MCF 10A (cell line): ENCODE results near the gene CYP1B1. TPM values are rescaled to one million over a fixed set of nuclear protein-coding genes. Genes with fewer than 3 reads are reported as not detected.
A peak's percentile ranks its signal among the peaks of the same experiment; 100 is the strongest.

Experiments
- BruUV-seq: library from RNA; stranded (reverse); fragments of 400-500 nt; replicated peaks from 2 replicates; lab custom pipeline; 2021; lab: Mats Ljungman, UMichigan
- CTCF ChIA-PET: fragments of 300-600 bp; sonication (Branson Sonifier 250); formaldehyde crosslinking; extraction: SDS; loops from one replicate; lab custom pipeline; 2021; ENCODE audit warnings: antibody characterized with exemption, inconsistent platforms; lab: Yijun Ruan, JAX
- POLR2A ChIA-PET: fragments of 300-600, 350-650 bp; sonication (Branson Sonifier 250); formaldehyde crosslinking; extraction: SDS; loops from one replicate; lab custom pipeline; 2020; ENCODE audit warnings: antibody characterized with exemption, inconsistent platforms; lab: Yijun Ruan, JAX
- DNase-seq: peaks from one replicate; pipeline ENCODE4 v3.0.0-alpha.2; 2018; ENCODE audit not compliant: unreplicated experiment
- H3K27ac Mint-ChIP-seq: one replicate; pipeline ENCODE4 v1.8.0; 2022; ENCODE audit warnings: mild to moderate bottlenecking, low read depth, mixed read lengths; ENCODE audit not compliant: unreplicated experiment
- H3K27me3 Mint-ChIP-seq: one replicate; pipeline ENCODE4 v1.8.0; 2022; ENCODE audit warnings: mixed read lengths; ENCODE audit not compliant: insufficient read depth, unreplicated experiment
- H3K36me3 Mint-ChIP-seq: one replicate; pipeline ENCODE4 v1.8.0; 2022; ENCODE audit warnings: mild to moderate bottlenecking, moderate library complexity, mixed read lengths; ENCODE audit not compliant: insufficient read depth, unreplicated experiment
- H3K4me1 Mint-ChIP-seq: one replicate; pipeline ENCODE4 v1.8.0; 2022; ENCODE audit warnings: mixed read lengths; ENCODE audit not compliant: insufficient read depth, unreplicated experiment
- H3K4me3 Mint-ChIP-seq: one replicate; pipeline ENCODE4 v1.8.0; 2022; ENCODE audit warnings: mild to moderate bottlenecking, moderate library complexity, mixed read lengths; ENCODE audit not compliant: unreplicated experiment
- H3K9me3 Mint-ChIP-seq: one replicate; pipeline ENCODE4 v1.8.0; 2022; ENCODE audit warnings: mixed read lengths; ENCODE audit not compliant: unreplicated experiment
- CTCF ChIP-seq: fragments of 200-600 bp; IDR thresholded peaks from one replicate; pipeline ENCODE4 v1.8.0; 2022; ENCODE audit warnings: antibody characterized with exemption, mild to moderate bottlenecking; ENCODE audit not compliant: unreplicated experiment
- intact Hi-C: fragments of 100-400 bp; cut with micrococcal nuclease; formaldehyde crosslinking; loops from 2 replicates; pipeline ENCODE4 v1.14.1; 2022
- total RNA-seq: library from RNA; stranded (reverse); gene quantifications from 2 replicates; pipeline ENCODE4 v1.2.3, GENCODE V29; 2022

The CYP1B1 gene
- total RNA-seq, 1 experiment from 2014 or later: 37.2 TPM

DNA sequence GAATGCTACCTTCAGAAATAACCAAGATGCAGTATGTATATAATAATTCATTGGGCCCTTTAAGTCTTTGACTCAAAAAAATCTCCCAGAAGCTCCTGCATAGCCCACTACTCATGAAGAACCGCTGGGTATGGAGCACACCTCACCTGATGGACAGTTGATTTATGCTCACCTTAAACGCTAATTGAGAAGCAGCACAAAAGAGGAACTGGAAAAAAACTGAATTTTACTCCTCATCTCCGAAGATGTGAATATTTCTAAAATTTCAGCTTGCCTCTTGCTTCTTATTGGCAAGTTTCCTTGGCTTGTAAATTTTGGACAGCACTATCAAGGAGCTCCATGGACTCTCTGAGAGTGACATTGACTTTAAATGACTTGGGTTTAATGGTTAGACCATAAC is 5.5 kb downstream of the CYP1B1 start:
- Mint-ChIP-seq H3K27me3 (no peaks in the 10 kb centered on the region), H3K4me1 (peaks cover 5% of the 10 kb centered on the region), H3K4me3 (no peak overlapping the region), H3K9me3 (no peaks in the 10 kb centered on the region), H3K36me3 (peaks cover 30% of the 10 kb centered on the region), H3K27ac (no peak overlapping the region)
- POLR2A ChIA-PET: interaction anchor here (0.5 kb wide), 1 partner anchor 1036 kb away, joined by 3 read pairs; no protein-coding TSS in a partner anchor
- BruUV-seq: no TSS peak
- CTCF ChIA-PET: interaction anchor here (1.1 to 1.3 kb wide), 2 partner anchors 88 to 204 kb away, joined by 5 read pairs; no protein-coding TSS in a partner anchor
- no peak for DNase-seq
- TF ChIP-seq CTCF: no peak
- intact Hi-C loops: no loop called here

DNA sequence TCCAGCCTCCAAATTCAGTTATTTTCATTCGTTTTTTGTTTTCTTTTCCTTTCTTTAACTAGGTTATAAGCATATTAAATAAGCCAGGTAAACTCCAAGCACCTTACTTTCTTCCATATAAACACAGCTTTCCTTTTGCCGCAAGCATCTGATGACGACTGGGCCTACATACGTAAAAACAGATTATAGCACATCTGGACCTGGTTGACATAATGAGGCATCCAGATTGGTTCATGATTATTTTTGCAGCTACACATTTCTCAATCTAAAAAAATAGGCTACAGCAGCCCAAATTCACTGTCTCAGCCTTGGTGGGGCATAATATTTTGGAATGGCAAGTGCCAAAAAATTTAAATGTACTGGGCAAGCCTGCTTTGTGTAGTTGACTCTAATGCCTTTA is 7.7 kb downstream of the CYP1B1 start:
- intact Hi-C loops: no loop called here
- POLR2A ChIA-PET: interaction anchor here (0.7 to 1.4 kb wide), 2 partner anchors 8 to 30 kb away, joined by 3 to 6 read pairs; partner anchors contain the start of gene CYP1B1
- CTCF ChIA-PET: interaction anchor here (0.6 to 1.7 kb wide), 4 partner anchors 8 to 239 kb away, joined by 3 to 5 read pairs (median 4); partner anchors contain the start of gene CYP1B1
- Mint-ChIP-seq H3K27ac (no peak overlapping the region), H3K27me3 (no peaks in the 10 kb centered on the region), H3K4me1 (peaks cover 5% of the 10 kb centered on the region), H3K36me3 (peaks cover 17% of the 10 kb centered on the region), H3K9me3 (no peaks in the 10 kb centered on the region), H3K4me3 (no peak overlapping the region)
- no peak for DNase-seq
- no peak for TF ChIP-seq CTCF
- no TSS peak for BruUV-seq

DNA sequence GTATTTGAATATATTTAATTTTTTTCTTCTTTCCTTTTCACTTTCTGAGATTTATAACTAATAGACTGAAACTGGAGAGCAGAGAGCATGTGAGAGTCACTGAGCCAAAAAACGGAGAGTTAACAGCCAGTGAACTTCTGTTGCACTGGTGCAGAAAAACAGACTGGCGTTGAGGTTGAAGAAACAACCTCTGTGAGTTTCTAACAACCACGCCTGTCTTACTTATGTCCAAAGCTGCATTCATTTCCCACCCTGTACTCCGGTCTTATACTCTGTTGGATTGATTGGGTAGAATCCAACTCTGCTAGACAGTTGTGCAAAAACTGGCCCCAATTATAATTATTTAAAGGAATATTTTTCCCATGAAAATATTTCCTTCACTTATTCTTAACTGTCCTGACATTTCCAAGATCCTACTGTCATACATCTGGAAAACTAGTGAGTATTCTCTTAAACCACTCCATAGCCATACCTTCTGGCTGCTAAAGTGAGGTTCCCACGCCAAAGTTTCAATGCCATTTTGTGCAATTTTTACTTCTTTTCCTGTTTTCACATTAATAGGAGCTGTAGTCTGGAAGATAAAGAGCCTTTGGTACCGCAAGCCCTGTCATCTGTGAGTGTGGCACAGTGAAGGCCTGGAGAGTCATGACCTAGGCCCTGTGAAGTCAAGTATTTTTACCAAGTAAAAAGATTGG is 9.4 kb downstream of the CYP1B1 start:
- H3K36me3 Mint-ChIP-seq: peaks cover 9% of the 10 kb centered on the region
- no peaks in the 10 kb centered on the region for H3K27me3 Mint-ChIP-seq
- ChIA-PET POLR2A (no interaction called here), CTCF (interaction anchor here (0.6 kb wide), 1 partner anchor 11 kb away, joined by 3 read pairs; no protein-coding TSS in a partner anchor)
- peaks cover 5% of the 10 kb centered on the region for H3K4me1 Mint-ChIP-seq
- no TSS peak for BruUV-seq
- no peak overlapping the region for H3K27ac Mint-ChIP-seq
- no peaks in the 10 kb centered on the region for H3K9me3 Mint-ChIP-seq
- intact Hi-C loops: no loop called here
- H3K4me3 Mint-ChIP-seq: no peak overlapping the region
- DNase-seq: no peak
- no peak for TF ChIP-seq CTCF

GRCh38 chr2:38065502-38066135 is 10.3 kb downstream of the CYP1B1 start:
- no TSS peak for BruUV-seq
- Mint-ChIP-seq H3K4me3 (no peak overlapping the region), H3K27ac (no peak overlapping the region), H3K36me3 (peaks cover 7% of the 10 kb centered on the region), H3K9me3 (no peaks in the 10 kb centered on the region), H3K4me1 (peaks cover 5% of the 10 kb centered on the region), H3K27me3 (no peaks in the 10 kb centered on the region)
- intact Hi-C loops: no loop called here
- TF ChIP-seq CTCF: no peak
- peak; percentile 28 for DNase-seq
- CTCF ChIA-PET: interaction anchor here (0.6 to 1.0 kb wide), 2 partner anchors 11 to 13 kb away, joined by 3 read pairs; no protein-coding TSS in a partner anchor
- POLR2A ChIA-PET: interaction anchor here (0.5 kb wide), 1 partner anchor 12 kb away, joined by 3 read pairs; no protein-coding TSS in a partner anchor
